Choroid plexus epithelial cell (primary cell): Measurements from ENCODE around the gene LRRC34.

Experiments used
- DNase-seq: peaks from one replicate; pipeline ENCODE4 v3.0.0-alpha.2; 2010; ENCODE audit warnings: low read depth
- H3K4me3 ChIP-seq: 2 replicates; pipeline ENCODE4 v1.5.1; 2011; ENCODE audit warnings: low read depth, mild to moderate bottlenecking, control low read depth, low read length, moderate library complexity
- CTCF ChIP-seq: conservative IDR thresholded peaks from 2 replicates; pipeline ENCODE4 v1.5.1; 2011; ENCODE audit warnings: low read depth, mild to moderate bottlenecking, control low read depth, inconsistent platforms, low read length, moderate library complexity

Gene LRRC34

GRCh38 chr3:169771497-169772304, 41.0 kb downstream of the LRRC34 start:
- no peak for TF ChIP-seq CTCF
- peak overlapping the region; percentile 81 for H3K4me3 ChIP-seq
- peak; percentile 85 for DNase-seq

- no peak for TF ChIP-seq CTCF
- peak; percentile 84 for DNase-seq
- H3K4me3 ChIP-seq, result peak within 1 kb of the TSS; percentile 84
Observed at GRCh38 chr3:169769287-169770181, 43.2 kb downstream of the LRRC34 start, which contains the start of gene ACTRT3. ACTRT3 (minus strand) TSS chr3:169769561; CDS start chr3:169769520, 41 bp downstream.

- no peak for TF ChIP-seq CTCF
- H3K4me3 ChIP-seq, result peak within 1 kb of the TSS; percentile 85
- DNase-seq, result peak; percentile 95
Observed at GRCh38 chr3:169764882-169765612, 47.7 kb downstream of the LRRC34 start, which contains the start of gene TERC. TERC (minus strand) TSS chr3:169765060.

- H3K4me3 ChIP-seq, result peak overlapping the region; percentile 85
- TF ChIP-seq CTCF, result no peak
- DNase-seq, result peak; percentile 65
Observed at GRCh38 chr3:169764312-169764881, 48.3 kb downstream of the LRRC34 start.

GRCh38 chr3:169760479-169760878, 52.2 kb downstream of the LRRC34 start:
- no peak overlapping the region for H3K4me3 ChIP-seq
- no peak for TF ChIP-seq CTCF
- DNase-seq, result peak; percentile 88

- peak; percentile 63 for DNase-seq
- no peak for TF ChIP-seq CTCF
- no peak overlapping the region for H3K4me3 ChIP-seq
Observed at GRCh38 chr3:169759256-169759655, 53.4 kb downstream of the LRRC34 start.
